Stimulated activated CD4-positive, alpha-beta T cell treated with anti-CD3 and anti-CD28 coated beads, Interleukin-2, amount 100 ng/mL, for 4 hours (primary cell): ENCODE results near the gene OR2A42.
"Not testable (repeated sequence)": the region's sequence is repeated elsewhere in the genome, so short reads cannot be mapped to it uniquely, and the experiment has no call there.

Source experiments
- DNase-seq: peaks from one replicate; pipeline ENCODE4 v3.0.0-alpha.2; 2020; ENCODE audit warnings: low read depth

The OR2A42 gene

DNA sequence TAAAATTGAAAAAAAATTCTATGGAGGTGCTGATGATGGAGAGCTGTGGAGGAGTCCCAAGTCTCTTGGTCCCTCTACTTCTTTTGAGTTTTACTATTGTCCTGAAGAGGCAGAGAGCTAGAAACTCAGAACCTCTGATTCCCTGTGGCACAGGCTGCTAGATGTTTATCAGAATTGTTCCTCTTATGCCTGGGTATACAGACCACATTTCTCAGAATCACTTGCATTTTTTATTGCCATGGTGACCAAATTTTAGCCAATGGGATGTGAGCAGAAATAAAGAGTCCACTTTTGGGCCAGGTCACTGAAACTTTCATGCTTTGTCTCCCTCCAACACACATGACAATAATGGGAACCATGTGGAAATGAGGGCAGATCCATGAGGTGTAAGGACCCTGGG, 15.7 kb downstream of the OR2A42 start:
- DNase-seq, result not testable (repeated sequence)

- not testable (repeated sequence) for DNase-seq
Observed at GRCh38 chr7:144220531-144220930, 18.9 kb downstream of the OR2A42 start.

- not testable (repeated sequence) for DNase-seq
Observed at GRCh38 chr7:144219149-144219548, 20.3 kb downstream of the OR2A42 start.

- not testable (repeated sequence) for DNase-seq
Observed at GRCh38 chr7:144218581-144218980, 20.8 kb downstream of the OR2A42 start.

- not testable (repeated sequence) for DNase-seq
Observed at GRCh38 chr7:144217200-144217599, 22.2 kb downstream of the OR2A42 start.

DNA sequence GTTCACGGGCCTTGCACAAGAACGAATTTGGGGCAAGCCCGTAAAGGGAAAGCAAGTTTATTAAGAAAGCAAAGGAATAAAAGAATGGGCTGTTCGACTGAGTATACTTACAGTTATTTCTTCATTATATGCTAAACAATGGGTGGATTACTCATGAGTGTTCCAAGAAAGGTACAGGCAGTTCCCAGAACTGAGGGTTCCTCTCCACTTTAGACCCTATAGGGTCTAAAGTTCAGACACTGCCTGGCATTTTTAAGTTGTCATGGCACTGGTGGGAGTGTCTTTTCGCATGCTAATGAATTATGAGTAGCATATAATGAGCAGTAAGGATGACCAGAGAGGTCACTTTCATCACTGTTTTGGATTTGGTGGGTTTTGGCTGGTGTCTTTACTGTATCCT, 34.1 kb downstream of the OR2A42 start:
- DNase-seq, result not testable (repeated sequence)

- not testable (repeated sequence) for DNase-seq
Observed at GRCh38 chr7:144203086-144203485, 36.3 kb downstream of the OR2A42 start.

DNA sequence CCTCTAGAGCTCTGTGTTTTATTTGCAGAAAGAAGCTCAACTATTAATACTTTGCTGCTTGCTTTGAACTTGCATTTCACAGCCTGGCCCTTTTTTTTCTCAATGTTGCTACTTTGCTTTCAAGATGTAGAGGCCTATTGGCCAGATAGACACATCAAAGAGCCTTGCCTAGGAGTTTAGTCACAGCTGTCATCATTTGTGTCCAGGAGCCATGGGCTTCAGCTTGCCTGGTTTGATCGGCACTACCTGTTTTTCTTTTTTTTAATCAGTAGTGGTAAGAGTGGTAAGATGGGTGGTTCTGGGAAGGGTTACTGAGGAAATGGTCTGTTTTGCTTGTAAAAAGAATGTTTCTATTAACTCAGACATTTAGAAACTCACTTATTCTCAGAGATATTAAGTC, 37.4 kb downstream of the OR2A42 start:
- not testable (repeated sequence) for DNase-seq

GRCh38 chr7:144198934-144199333, 40.5 kb downstream of the OR2A42 start:
- not testable (repeated sequence) for DNase-seq

DNA sequence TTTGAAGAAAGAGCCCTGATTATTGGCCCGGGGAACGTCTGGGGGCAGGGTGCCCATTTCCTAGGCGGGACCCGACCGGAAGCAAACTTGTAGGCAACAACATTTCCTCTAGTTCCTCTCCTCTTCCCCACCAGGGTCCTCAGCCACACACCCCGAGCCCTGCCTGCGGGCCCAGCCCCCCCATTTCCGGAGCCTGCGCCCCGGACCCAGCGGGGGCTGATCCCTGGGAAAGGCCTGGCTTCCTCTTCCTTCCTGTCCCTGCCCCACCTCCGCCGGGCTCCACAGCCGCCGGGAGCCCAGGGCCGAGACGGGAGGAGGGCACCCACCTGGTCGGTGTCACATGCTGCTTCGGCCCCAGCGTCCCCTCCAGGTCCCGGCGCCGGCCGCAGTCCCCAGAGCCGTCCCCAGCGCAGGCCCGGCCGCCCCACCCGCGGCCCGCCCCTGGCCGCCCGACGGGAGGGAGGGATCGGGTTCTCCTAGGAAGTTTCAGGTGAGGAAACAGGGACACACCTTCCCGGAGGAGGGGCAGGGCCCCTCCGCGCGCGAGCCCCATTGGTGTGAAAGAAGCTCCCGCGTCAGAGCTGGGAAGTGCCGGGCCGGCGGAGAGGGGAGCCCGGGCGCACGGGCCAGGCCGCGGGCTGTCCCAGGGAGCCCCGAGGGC, 44.1 kb downstream of the OR2A42 start, which contains the start of gene ARHGEF35:
ARHGEF35 (minus strand) TSS at position 622 of the 661 bp plus-strand sequence. CDS start 7,450 bp downstream, outside the sequence.
- DNase-seq, result not testable (repeated sequence)

DNA sequence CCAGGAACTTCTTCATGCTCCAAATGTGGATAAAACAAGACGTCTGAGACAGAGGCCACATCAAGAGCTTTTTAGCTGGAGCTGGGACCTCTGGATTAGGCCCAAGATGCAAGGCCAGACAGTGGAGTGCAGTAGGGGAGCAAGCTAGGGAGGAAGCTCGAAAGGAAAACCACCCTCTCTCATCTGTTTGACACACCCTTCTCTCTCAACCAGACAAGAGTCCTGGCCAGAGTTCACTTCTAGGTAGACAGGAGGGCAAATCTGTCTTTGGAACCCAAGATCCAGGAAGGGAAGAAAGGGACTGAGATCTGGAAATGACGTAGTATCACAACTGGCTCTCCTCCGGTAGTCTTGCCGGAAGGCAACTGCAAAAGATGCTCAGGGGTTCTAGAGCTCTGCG, 45.0 kb downstream of the OR2A42 start:
- DNase-seq, result not testable (repeated sequence)

GRCh38 chr7:144193782-144194181, 45.6 kb downstream of the OR2A42 start:
- not testable (repeated sequence) for DNase-seq

GRCh38 chr7:144188578-144189171, 50.7 kb downstream of the OR2A42 start:
- DNase-seq, result not testable (repeated sequence)

DNA sequence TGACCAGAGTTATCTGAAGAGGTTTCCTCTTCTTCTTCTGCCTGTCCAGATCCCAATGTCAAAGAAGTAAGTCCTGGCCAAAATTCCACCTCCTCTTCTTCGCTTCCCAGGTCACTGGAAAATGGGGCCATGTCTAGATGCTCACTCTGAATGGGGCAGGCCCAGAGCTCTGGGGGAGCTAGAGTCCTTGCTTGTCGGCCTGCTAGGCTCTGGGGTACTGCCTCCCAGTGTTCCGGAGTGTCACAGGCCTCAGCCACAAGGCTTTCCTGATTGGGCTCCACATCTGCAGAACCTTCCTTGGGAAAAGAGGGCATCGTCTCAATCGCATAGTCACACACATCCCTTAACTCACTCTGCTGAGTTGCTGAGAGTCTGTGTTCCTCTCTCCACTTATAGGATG, 51.6 kb downstream of the OR2A42 start:
- DNase-seq, result not testable (repeated sequence)

DNA sequence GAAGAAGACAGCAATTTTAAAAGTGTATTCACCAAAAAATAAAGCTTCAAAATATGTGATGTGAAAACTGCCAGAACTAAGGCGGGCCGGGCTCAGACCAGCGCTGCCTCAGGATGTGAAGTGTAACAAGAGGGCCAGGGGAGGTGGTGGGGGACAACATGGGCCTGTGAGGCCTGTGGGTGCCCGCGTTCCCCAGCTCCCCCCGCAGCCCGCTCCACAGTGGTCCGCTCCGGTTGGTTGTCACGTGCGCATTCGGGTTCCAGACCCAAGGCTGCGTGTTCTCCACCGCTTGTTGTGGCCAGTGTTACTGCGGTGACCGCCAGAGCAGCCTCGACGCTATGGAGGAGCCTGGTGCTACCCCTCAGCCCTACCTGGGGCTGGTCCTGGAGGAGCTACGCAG, 56.2 kb downstream of the OR2A42 start, which contains the start of gene CTAGE4:
CTAGE4 (plus strand) TSS at position 301 of the 400 bp plus-strand sequence; CDS start at position 339, 38 bp downstream.
- not testable (repeated sequence) for DNase-seq

DNA sequence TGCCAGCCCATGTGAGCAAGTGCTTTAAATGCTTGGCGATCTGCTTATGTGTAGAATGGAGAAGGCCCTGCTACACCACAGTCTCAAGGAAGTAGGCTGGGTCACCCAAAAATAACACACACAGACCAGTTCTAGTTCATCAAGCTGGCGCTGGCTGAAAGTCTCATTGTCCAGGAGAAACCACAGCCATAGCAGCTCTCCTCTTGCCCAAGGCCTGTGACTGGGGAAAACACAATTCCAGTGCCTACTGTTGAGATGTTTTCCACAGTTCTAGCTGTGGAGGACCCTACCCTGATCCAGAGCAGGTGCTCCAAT, 60.3 kb downstream of the OR2A42 start:
- DNase-seq, result not testable (repeated sequence)

- not testable (repeated sequence) for DNase-seq
Observed at GRCh38 chr7:144178380-144179164, 60.8 kb downstream of the OR2A42 start.
